WTC11 (cell line): ENCODE data around the gene MEFV. TPM values are rescaled to one million over a fixed set of nuclear protein-coding genes. Genes with fewer than 3 reads are reported as not detected.

ENCODE experiments used
- ATAC-seq: fragments of 200-7000 bp; cut with Tn5 transposase; 2 replicates; pipeline ENCODE4 v1.10.0; 2021; ENCODE audit warnings: mild to moderate bottlenecking, moderate library complexity
- CTCF ChIA-PET: fragments of 300-600 bp; sonication (Branson Sonifier 250); formaldehyde crosslinking; loops from one replicate; lab custom pipeline; 2021; ENCODE audit warnings: antibody characterized with exemption; lab: Charles Lee
- POLR2A ChIA-PET: fragments of 350-600 bp; sonication (Branson Sonifier 250); formaldehyde crosslinking; loops from one replicate; lab custom pipeline; 2021; ENCODE audit warnings: antibody characterized with exemption; lab: Charles Lee
- DNase-seq: peaks from one replicate; pipeline ENCODE4 v3.0.0; 2021; ENCODE audit warnings: low spot score
- H3K27ac Mint-ChIP-seq: 2 replicates; pipeline ENCODE4 v1.8.0; 2021; ENCODE audit warnings: mixed read lengths
- H3K27me3 Mint-ChIP-seq: 2 replicates; pipeline ENCODE4 v1.8.0; 2021; ENCODE audit warnings: low read depth, mild to moderate bottlenecking, moderate library complexity, mixed read lengths
- H3K36me3 Mint-ChIP-seq: 2 replicates; pipeline ENCODE4 v1.8.0; 2021; ENCODE audit warnings: mixed read lengths
- H3K4me1 Mint-ChIP-seq: 2 replicates; pipeline ENCODE4 v1.8.0; 2022; ENCODE audit warnings: mixed read lengths
- H3K4me3 Mint-ChIP-seq: 2 replicates; pipeline ENCODE4 v1.8.0; 2021; ENCODE audit warnings: mild to moderate bottlenecking, moderate library complexity, mixed read lengths
- H3K9me3 Mint-ChIP-seq: 2 replicates; pipeline ENCODE4 v1.8.0; 2021; ENCODE audit warnings: mixed read lengths
- ATF1 ChIP-seq: sonication (generic); formaldehyde crosslinking; IDR thresholded peaks from 2 replicates; pipeline ENCODE4 v1.8.1; 2023; ENCODE audit warnings: mild to moderate bottlenecking, moderate library complexity, missing genetic modification reagents
- ATF3 ChIP-seq: sonication (generic); formaldehyde crosslinking; conservative IDR thresholded peaks from 2 replicates; pipeline ENCODE4 v1.8.1; 2022; ENCODE audit warnings: mild to moderate bottlenecking, missing genetic modification reagents
- CDX4 ChIP-seq: fragments of 250-450 bp; sonication (Bioruptor Pico); IDR thresholded peaks from 2 replicates; pipeline ENCODE4 v1.9.0; 2021; ENCODE audit warnings: moderate library complexity, mild to moderate bottlenecking, inconsistent platforms, borderline replicate concordance
- EMX1 ChIP-seq: fragments of 250-450 bp; sonication (Bioruptor Pico); IDR thresholded peaks from 2 replicates; pipeline ENCODE4 v1.8.0; 2021; ENCODE audit warnings: mild to moderate bottlenecking
- ERG ChIP-seq: fragments of 250-450 bp; sonication (Bioruptor Pico); IDR thresholded peaks from 2 replicates; pipeline ENCODE4 v1.8.0; 2021; ENCODE audit warnings: mild to moderate bottlenecking
- ESRRA ChIP-seq: sonication (generic); formaldehyde crosslinking; IDR thresholded peaks from 2 replicates; pipeline ENCODE4 v1.8.1; 2022; ENCODE audit warnings: mild to moderate bottlenecking, missing genetic modification reagents, borderline replicate concordance
- FOXP1 ChIP-seq: sonication (generic); formaldehyde crosslinking; IDR thresholded peaks from 2 replicates; pipeline ENCODE4 v1.8.0; 2022; ENCODE audit warnings: missing genetic modification reagents, mild to moderate bottlenecking, moderate library complexity, borderline replicate concordance
- FOXP4 ChIP-seq: sonication (generic); formaldehyde crosslinking; IDR thresholded peaks from 2 replicates; pipeline ENCODE4 v1.8.0; 2022; ENCODE audit warnings: mild to moderate bottlenecking, missing genetic modification reagents
- IRF1 ChIP-seq: sonication (generic); formaldehyde crosslinking; IDR thresholded peaks from 2 replicates; pipeline ENCODE4 v1.8.0; 2023; ENCODE audit warnings: missing genetic modification reagents
- KAT7 ChIP-seq: sonication (generic); formaldehyde crosslinking; IDR thresholded peaks from 2 replicates; pipeline ENCODE4 v1.8.1; 2023; ENCODE audit warnings: missing genetic modification reagents, mild to moderate bottlenecking, borderline replicate concordance
- MYBL2 ChIP-seq: sonication (generic); formaldehyde crosslinking; IDR thresholded peaks from 2 replicates; pipeline ENCODE4 v1.8.1; 2023; ENCODE audit warnings: mild to moderate bottlenecking, moderate library complexity, missing genetic modification reagents
- NFATC4 ChIP-seq: fragments of 250-450 bp; sonication (Bioruptor Pico); IDR thresholded peaks from 2 replicates; pipeline ENCODE4 v1.9.0; 2021; ENCODE audit warnings: mild to moderate bottlenecking
- ZMAT4 ChIP-seq: fragments of 250-450 bp; sonication (Bioruptor Pico); IDR thresholded peaks from 2 replicates; pipeline ENCODE4 v1.9.0; 2021; ENCODE audit warnings: mild to moderate bottlenecking
- ZNF138 ChIP-seq: sonication (generic); formaldehyde crosslinking; conservative IDR thresholded peaks from 2 replicates; pipeline ENCODE4 v1.8.1; 2022; ENCODE audit warnings: mild to moderate bottlenecking, moderate library complexity, missing genetic modification reagents
- ZNF416 ChIP-seq: fragments of 250-450 bp; sonication (Bioruptor Pico); IDR thresholded peaks from 2 replicates; pipeline ENCODE4 v1.9.0; 2021; ENCODE audit warnings: mild to moderate bottlenecking, inconsistent platforms
- ZNF423 ChIP-seq: fragments of 250-450 bp; sonication (Bioruptor Pico); IDR thresholded peaks from 2 replicates; pipeline ENCODE4 v2.1.2; 2022; ENCODE audit warnings: mild to moderate bottlenecking, moderate library complexity
- ZNF532 ChIP-seq: fragments of 250-450 bp; sonication (Bioruptor Pico); IDR thresholded peaks from 2 replicates; pipeline ENCODE4 v1.9.0; 2021; ENCODE audit warnings: mild to moderate bottlenecking, borderline replicate concordance
- ZSCAN18 ChIP-seq: fragments of 250-450 bp; sonication (Bioruptor Pico); IDR thresholded peaks from 2 replicates; pipeline ENCODE4 v2.1.2; 2022; ENCODE audit warnings: mild to moderate bottlenecking, moderate library complexity
- total RNA-seq: library from RNA; stranded (reverse); gene quantifications from 3 replicates; pipeline ENCODE4 v1.2.3, GENCODE V29; 2021

Gene MEFV
- total RNA-seq, 1 experiment from 2014 or later: 0.09 TPM

- CTCF ChIA-PET: no interaction called here
- Mint-ChIP-seq H3K4me3 (peak overlapping the region; percentile 99), H3K9me3 (peaks cover under 1% of the 10 kb centered on the region), H3K36me3 (peaks cover 15% of the 10 kb centered on the region), H3K27ac (no peak overlapping the region), H3K27me3 (peaks cover 20% of the 10 kb centered on the region), H3K4me1 (peaks cover 21% of the 10 kb centered on the region)
- POLR2A ChIA-PET: no interaction called here
- ATAC-seq: no peak
- TF ChIP-seq ZMAT4 (CRISPR knock-in tag): no peak
- no peak for TF ChIP-seq FOXP4
- TF ChIP-seq ZSCAN18 (CRISPR knock-in tag): no peak
- no peak for TF ChIP-seq KAT7
- no peak for TF ChIP-seq FOXP1
- no peak for TF ChIP-seq MYBL2 (CRISPR knock-in tag)
- TF ChIP-seq ZNF423 (CRISPR knock-in tag): no peak
- TF ChIP-seq EMX1 (CRISPR knock-in tag): no peak
- no peak for DNase-seq
Measured at GRCh38 chr16:3281222-3281820, 24.9 kb upstream of the MEFV start.

- no peak overlapping the region for H3K4me3 Mint-ChIP-seq
- ATAC-seq (no peak), DNase-seq (no peak)
- ChIA-PET POLR2A (no interaction called here), CTCF (interaction anchor here (0.8 to 1.4 kb wide), 2 partner anchors 10 to 124 kb away, joined by 3 to 10 read pairs; partner anchors contain the start of genes ZNF174 and ZSCAN32)
- H3K27ac Mint-ChIP-seq: no peak overlapping the region
- 0 out of 2 replicates have a peak, but pooled peaks cover 4% of the 10 kb centered on the region for H3K4me1 Mint-ChIP-seq
- peaks cover 23% of the 10 kb centered on the region for H3K9me3 Mint-ChIP-seq
- no peak for TF ChIP-seq IRF1 (CRISPR knock-in tag)
- TF ChIP-seq ATF3 (CRISPR knock-in tag): no peak
- TF ChIP-seq CDX4 (CRISPR knock-in tag): no peak
- no peaks in the 10 kb centered on the region for H3K36me3 Mint-ChIP-seq
- peaks cover 26% of the 10 kb centered on the region for H3K27me3 Mint-ChIP-seq
Measured at GRCh38 chr16:3276679-3277078, 20.2 kb upstream of the MEFV start.

GRCh38 chr16:3274947-3275346 is 18.5 kb upstream of the MEFV start:
- ChIA-PET POLR2A (no interaction called here), CTCF (interaction anchor here (1.2 kb wide), 1 partner anchor 8 kb away, joined by 4 read pairs; no protein-coding TSS in a partner anchor)
- H3K9me3 Mint-ChIP-seq: peaks cover 30% of the 10 kb centered on the region
- TF ChIP-seq ESRRA (CRISPR knock-in tag): no peak
- TF ChIP-seq ERG (CRISPR knock-in tag): no peak
- no peak for TF ChIP-seq NFATC4 (CRISPR knock-in tag)
- no peak for TF ChIP-seq ZNF423 (CRISPR knock-in tag)
- TF ChIP-seq ATF1 (CRISPR knock-in tag): no peak
- TF ChIP-seq ZNF138 (CRISPR knock-in tag): no peak
- TF ChIP-seq ATF3 (CRISPR knock-in tag): no peak
- TF ChIP-seq ZNF532 (CRISPR knock-in tag): no peak
- no peak for TF ChIP-seq ZNF416 (CRISPR knock-in tag)
- no peak for TF ChIP-seq IRF1 (CRISPR knock-in tag)

More at GRCh38 chr16:3274947-3275346, 18.5 kb upstream of the MEFV start:
- H3K27me3 Mint-ChIP-seq: peaks cover 27% of the 10 kb centered on the region
- H3K36me3 Mint-ChIP-seq: no peaks in the 10 kb centered on the region
- DNase-seq: no peak
- 0 out of 2 replicates have a peak, but pooled peaks cover 4% of the 10 kb centered on the region for H3K4me1 Mint-ChIP-seq
- H3K4me3 Mint-ChIP-seq: no peak overlapping the region
- no peak overlapping the region for H3K27ac Mint-ChIP-seq
- no peak for ATAC-seq
